GM21447 (cell line): ENCODE data around the gene GRIPAP1.

ENCODE experiments used
- ATAC-seq: cut with Tn5 transposase; IDR thresholded peaks from one replicate; pipeline ENCODE4 v1.9.1; 2021; ENCODE audit not compliant: unreplicated experiment

Gene GRIPAP1

DNA sequence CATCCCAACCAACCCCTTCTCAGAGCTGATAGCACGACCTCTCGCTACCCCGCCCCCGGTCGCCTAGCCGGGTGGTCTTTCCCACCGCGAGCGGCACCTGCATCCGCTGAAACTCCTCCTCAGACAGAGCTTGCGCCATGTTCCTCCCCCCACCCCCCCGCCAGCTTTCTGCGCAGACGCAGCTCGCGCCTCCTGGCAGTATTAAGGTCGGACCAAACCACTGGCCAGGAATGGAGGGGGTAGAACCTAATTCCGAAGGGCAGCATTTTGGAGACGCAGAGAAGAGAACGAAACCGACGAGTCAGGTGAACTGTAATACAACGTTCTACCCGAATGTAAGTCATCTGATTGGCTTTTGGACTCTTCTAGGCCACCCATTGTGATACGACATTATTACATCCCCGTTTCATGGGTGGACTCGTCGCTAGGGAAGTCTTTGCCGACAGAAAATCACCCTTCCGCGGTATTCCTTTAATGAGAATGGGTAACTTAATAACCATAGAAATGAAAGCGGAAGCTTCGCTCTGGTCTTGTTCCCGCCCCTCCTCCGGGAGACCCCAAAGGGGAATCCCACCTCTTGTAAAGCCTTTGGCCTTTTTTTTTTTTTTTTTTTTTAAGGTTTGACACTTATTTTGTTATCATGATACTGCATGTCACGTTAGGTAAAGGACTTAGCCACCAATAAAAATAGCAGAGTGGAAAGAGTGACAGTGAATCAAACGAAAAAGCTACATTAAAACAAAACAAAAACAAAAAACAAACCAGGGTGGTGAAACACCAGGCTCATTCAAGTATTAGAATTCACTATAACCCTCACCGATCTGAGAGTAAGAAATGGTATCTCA is at the start of gene GRIPAP1:
Gene GRIPAP1 (minus strand): TSS at position 174 of the 845 bp plus-strand sequence. CDS start 35 bp downstream, at position 139.
- ATAC-seq, result peak; percentile 77

DNA sequence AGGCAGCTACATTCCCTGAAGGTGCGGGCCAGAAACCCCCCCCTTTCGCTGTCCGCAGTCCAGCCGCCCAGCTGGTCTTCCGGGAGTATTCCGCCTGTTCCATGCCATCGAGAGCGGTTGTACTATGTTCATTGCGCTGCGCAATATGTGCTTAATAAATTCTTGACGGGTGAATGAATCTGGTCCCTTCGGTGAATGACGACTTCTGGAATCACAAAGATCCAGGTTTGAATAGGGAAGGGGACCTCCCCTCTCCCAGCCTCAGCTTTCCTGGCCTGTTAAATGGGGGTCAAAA is 41.9 kb upstream of the GRIPAP1 start:
- ATAC-seq, result no peak

GRCh38 chrX:49043220-49043986 is 41.3 kb upstream of the GRIPAP1 start, which contains the start of gene TFE3:
TSS of gene TFE3 (minus strand) at chrX:49043357. CDS start at chrX:49043226, 131 bp downstream.
- peak; percentile 89 for ATAC-seq

- ATAC-seq, result no peak
Observed at GRCh38 chrX:49042581-49043219, 40.6 kb upstream of the GRIPAP1 start.

DNA sequence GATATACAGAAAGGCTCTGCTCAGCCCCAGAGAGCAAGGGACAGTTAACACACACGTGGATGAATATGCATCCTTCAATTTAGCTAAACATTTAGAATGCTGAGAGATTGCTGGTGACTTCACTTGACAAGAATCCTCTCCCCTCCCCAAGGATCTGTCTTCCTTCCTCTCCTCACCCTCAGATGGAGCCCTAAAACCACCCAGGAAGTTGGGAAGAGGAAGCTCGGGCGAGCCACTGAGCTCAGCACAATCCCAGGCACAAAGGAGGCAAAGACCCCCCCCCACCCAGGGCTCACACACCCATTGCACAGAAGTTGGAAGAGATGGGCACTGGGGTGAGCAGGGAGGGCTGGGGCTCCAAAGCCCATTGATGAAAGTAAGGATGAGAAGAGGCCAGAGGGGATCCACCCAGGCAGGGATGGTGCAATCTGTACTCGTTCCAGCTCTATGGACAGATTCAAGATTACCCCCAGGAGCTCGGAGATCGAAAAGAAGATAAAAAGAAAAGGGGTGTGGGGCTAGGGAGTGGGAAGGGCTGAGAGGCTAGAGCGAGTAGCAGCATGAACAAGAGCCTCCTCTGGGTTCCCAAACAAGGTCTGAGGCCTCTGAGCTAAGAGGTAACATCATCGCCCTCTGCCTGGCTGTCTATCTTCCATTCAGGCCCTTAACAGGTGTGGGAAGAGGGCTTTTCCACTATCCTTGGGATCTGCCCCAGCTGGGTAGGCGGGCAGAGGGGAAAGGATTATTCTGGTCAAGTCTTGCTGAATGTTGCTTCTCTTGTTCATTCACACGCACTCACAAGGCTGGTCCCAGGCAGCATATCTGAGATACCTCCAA is 39.9 kb upstream of the GRIPAP1 start:
- ATAC-seq, result no peak

DNA sequence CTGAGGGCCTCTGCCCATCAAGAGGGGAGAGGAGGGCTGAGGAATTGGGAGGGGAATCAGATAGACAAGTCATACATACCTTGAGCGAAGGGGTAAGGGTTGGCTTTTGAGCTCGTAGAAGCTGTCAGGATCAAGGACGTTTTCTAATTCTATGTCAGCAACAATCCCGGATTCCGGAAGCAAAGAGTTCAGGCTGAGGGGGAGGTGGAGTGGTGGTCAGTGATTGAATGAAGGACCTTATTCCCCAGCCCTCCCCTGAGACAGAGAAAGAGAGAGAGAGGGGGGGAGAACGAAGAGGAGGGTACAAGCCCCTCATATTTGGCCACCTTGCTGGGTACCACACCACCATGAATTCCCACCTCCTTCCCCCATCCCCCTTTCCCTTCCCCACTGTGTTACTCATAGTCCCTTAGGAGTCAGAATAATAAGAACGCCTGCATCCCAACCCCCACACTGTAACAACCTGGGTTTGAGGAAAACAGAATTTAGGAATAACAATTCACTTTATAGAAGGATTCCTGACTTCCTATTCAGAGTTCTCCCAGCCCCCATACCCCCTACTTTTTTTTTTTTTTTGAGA is 38.4 kb upstream of the GRIPAP1 start:
- ATAC-seq, result no peak

GRCh38 chrX:49039598-49040375 is 37.7 kb upstream of the GRIPAP1 start:
- ATAC-seq, result no peak

DNA sequence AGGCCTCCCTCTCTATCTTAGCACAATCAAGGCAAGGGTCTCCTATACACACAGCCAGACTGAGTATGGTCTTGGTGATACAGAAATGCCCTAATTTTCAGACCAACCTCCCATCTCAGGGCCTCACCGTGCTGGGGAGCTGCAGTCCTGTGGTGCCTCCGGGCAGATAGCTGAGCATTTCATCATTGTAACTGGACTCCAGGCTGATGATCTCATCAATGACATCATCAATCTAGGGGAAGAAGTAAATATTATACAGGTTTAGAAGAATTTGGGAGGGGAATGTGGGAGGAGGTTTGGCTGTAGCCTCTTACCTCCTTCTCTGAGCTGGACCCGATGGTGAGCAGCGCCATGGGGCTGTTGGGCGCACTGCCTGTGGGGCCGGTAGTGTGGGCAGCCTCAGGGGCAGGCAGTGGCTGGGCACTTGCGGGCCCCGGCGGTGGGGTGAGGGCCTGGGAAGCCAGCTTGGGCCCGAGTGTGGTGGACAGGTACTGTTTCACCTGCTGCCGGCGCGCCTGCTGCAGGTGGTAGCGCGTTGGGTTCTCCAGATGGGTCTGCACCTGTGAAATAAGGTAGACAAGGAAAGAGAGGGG is 35.9 kb upstream of the GRIPAP1 start:
- ATAC-seq, result no peak

DNA sequence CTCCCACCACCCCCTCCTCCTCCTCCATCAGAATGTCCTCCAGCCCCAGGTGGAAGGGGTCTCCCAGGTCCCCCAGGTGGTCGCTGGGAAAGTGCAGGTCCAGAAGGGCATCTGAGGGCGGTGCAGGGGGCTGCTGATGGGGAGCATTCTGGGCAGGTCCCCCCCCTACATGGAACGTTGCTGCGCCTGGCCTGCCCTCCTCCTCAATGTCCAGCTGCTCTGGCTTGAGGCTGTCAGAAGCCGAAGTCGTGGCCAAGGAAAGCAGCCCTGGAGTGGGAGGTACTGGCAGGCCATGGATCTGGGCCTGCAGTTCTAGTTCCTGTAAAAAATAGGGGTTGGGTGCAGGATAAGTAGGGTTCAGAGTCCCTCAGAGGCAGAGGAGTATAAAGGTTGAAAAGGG is 28.2 kb upstream of the GRIPAP1 start:
- no peak for ATAC-seq

DNA sequence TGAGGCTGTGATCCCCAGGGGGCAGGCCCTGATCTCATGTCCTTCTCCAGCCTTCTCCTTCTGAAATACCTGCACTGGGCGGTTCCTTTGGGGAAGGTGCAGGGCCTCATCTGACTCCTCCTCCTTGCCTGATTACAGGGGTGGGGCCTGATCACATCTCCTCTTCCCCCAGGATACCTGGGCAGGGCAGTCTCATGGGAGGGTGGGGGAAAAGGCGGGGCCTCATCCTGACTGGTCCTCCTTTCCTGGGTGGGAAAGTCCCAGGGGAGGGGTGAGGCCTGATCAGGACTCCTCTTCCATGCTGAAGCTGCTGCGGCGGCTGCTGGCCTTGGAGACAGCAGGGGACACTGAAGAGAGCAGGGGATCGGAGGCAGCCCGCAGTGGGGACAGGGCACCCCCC is 27.8 kb upstream of the GRIPAP1 start:
- no peak for ATAC-seq

DNA sequence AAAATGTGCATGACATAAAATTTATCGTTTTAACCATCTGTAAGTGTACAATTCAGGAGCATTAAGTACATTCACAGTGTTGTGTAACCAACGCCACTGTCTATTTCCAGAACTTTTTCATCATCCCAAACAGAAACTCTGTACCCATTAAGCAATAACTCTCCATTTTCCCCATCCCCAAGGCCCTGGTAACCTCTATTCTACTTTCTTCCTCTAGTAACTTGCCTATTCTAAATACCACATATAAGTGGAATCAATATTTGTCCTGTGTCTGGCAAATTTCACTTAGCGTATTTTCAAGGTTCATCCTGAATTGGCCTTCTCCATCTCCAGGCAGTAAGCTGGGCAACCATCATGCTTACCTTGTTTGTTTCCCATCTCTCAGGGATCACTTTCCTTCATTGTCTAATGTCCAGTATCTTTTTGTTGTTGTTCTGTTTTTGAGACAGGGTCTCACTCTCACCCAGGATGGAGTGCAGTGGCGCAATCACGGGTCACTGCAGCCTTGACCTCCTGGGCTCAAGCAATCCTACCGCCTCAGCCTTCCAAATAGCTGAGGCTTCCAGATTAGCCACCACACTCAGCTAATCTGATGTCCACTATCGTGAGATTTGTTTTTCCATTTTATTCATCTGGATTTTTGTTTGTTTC is 17.7 kb upstream of the GRIPAP1 start:
- ATAC-seq, result no peak

- ATAC-seq, result no peak
Observed at GRCh38 chrX:49019050-49019449, 17.0 kb upstream of the GRIPAP1 start.

GRCh38 chrX:49003696-49004095 is 1.6 kb upstream of the GRIPAP1 start:
- no peak for ATAC-seq

DNA sequence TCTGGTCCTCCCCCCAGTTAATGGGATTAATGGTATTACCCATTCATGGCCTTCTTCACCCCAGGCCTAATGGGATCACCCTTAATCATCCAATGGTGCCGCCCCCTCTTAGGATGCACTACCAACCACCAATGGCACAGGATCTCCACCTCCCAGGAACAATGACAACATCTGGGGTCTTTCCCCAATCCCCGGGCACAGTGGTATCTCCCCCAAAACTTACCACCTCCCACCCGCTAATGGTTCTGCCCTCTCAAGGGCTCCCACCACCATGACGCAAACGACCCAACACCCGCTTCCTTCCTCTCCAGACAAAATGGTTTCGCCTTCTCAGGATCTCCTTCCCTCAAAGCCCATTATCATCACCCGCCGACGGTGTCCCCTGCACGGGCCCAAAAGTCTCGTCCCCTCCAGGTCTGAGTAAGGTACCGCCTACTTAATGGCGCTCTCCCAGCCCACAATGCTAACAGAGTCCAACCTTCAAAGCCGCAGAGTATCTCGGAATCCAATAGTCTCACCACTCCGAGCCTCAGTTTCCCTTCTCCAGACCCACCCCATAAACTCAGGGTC is 458 bp downstream of the GRIPAP1 start:
- ATAC-seq, result no peak

DNA sequence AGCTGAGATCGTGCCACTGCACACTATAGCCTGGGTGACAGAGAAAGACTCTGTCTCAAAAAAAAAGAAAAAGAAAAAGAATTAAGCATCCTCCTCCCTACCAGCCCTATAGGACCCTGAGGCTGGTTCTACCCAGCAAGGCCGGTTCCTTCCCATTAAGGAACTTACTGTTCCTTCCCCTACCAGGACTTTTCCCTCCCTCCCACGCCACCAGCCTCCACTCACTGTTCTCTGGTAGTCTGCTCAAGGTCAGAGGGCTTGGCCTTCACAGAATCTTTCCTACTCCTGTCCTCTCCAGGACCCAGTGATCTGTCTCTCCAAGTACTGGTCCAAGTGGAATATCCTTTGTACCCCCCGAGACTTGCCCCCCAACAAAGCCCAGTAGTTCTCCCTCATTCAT is 1.4 kb downstream of the GRIPAP1 start:
- no peak for ATAC-seq

DNA sequence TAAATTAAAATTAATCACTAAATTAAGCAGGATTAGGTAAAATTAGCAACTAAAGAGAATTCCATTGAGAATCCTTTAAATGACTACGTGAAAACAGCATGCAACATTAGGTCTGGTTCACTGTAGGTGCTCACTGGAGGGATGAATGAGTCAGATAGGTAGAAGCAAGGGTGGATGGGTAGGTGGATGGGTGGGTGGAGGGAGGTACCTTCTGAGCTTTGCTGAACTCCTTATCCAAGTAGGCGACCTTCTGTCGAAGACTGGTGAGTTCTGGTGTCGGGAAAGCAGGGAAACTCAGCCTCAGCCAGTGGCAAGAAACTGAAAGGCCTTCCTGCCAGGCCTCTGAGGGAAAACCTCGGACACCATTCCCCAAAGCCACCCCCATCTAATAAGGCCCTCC is 3.0 kb downstream of the GRIPAP1 start:
- no peak for ATAC-seq

- no peak for ATAC-seq
Observed at GRCh38 chrX:48998391-48998790, 3.7 kb downstream of the GRIPAP1 start.

DNA sequence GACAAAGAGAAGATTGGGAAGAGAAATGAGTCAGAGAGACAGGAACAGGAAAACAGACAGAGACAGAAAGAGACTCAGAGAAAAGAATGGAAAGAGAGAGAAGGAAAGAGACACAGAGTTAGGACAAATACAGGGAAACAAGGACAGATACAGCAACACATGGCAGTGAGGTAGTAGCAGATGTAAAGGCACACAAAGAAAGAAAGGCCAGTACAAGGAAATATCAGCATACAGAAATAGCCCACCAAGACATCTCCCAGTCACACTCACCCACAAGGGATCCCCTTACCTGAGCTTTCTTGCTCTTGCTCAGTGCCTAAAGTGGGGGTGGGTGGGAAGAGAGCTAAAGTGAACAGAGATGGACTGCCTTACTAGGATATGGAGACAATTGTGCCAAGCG is 4.2 kb downstream of the GRIPAP1 start:
- ATAC-seq, result no peak

- ATAC-seq, result no peak
Observed at GRCh38 chrX:48997455-48997854, 4.6 kb downstream of the GRIPAP1 start.
